CD4-positive, alpha-beta T cell treated with Interleukin-15 for 1 hour (primary cell): ENCODE data around the gene TMEM132A.
A peak's percentile ranks its signal among the peaks of the same experiment; 100 is the strongest.

Experiments used
- DNase-seq: peaks from one replicate; pipeline ENCODE4 v3.0.0-alpha.2; 2020

Gene TMEM132A

GRCh38 chr11:60939301-60939700 is 15.0 kb downstream of the TMEM132A start:
- DNase-seq: no peak

GRCh38 chr11:60939855-60940254 is 15.6 kb downstream of the TMEM132A start:
- no peak for DNase-seq

- DNase-seq: no peak
These were observed 17.3 kb downstream of the TMEM132A start for GRCh38 chr11:60941371-60942119.

- no peak for DNase-seq
These were observed 18.0 kb downstream of the TMEM132A start for GRCh38 chr11:60942219-60942618.

- no peak for DNase-seq
These were observed 18.8 kb downstream of the TMEM132A start for GRCh38 chr11:60942970-60943565.

- no peak for DNase-seq
These were observed 20.4 kb downstream of the TMEM132A start for GRCh38 chr11:60944490-60945294.

GRCh38 chr11:60945295-60945667 is 21.0 kb downstream of the TMEM132A start:
- DNase-seq: no peak

GRCh38 chr11:60946601-60947264 is 22.5 kb downstream of the TMEM132A start:
- no peak for DNase-seq

- DNase-seq: no peak
These were observed 23.4 kb downstream of the TMEM132A start for GRCh38 chr11:60947700-60948099.

- no peak for DNase-seq
These were observed 24.0 kb downstream of the TMEM132A start for GRCh38 chr11:60948250-60948649.

- DNase-seq: no peak
These were observed 25.8 kb downstream of the TMEM132A start for GRCh38 chr11:60950024-60950423.

GRCh38 chr11:60950933-60951605 is 26.8 kb downstream of the TMEM132A start:
- DNase-seq: no peak

GRCh38 chr11:60951606-60951903 is 27.3 kb downstream of the TMEM132A start:
- no peak for DNase-seq

- peak; percentile 87 for DNase-seq
These were observed 27.9 kb downstream of the TMEM132A start, which contains the start of gene SLC15A3 for GRCh38 chr11:60951904-60952741. TSS of gene SLC15A3 (minus strand) at chr11:60952176. CDS start at chr11:60951551, 625 bp downstream.

- DNase-seq: no peak
These were observed 28.5 kb downstream of the TMEM132A start for GRCh38 chr11:60952742-60953170.

- peak; percentile 76 for DNase-seq
These were observed 29.5 kb downstream of the TMEM132A start for GRCh38 chr11:60953781-60954180.

- peak; percentile 74 for DNase-seq
These were observed 30.2 kb downstream of the TMEM132A start for GRCh38 chr11:60954421-60954820.

- peak; percentile 56 for DNase-seq
These were observed 31.3 kb downstream of the TMEM132A start for GRCh38 chr11:60955571-60955970.

- DNase-seq: no peak
These were observed 32.9 kb downstream of the TMEM132A start for GRCh38 chr11:60957188-60957587.

GRCh38 chr11:60959431-60959830 is 35.2 kb downstream of the TMEM132A start:
- no peak for DNase-seq

GRCh38 chr11:60960405-60960804 is 36.1 kb downstream of the TMEM132A start:
- no peak for DNase-seq

GRCh38 chr11:60964801-60965200 is 40.5 kb downstream of the TMEM132A start:
- DNase-seq: no peak
